ENCODE measurements around the gene PARD3B.
"Not testable (repeated sequence)": the region's sequence is repeated elsewhere in the genome, so short reads cannot be mapped to it uniquely, and the experiment has no call there.

PARD3B gene

DNA sequence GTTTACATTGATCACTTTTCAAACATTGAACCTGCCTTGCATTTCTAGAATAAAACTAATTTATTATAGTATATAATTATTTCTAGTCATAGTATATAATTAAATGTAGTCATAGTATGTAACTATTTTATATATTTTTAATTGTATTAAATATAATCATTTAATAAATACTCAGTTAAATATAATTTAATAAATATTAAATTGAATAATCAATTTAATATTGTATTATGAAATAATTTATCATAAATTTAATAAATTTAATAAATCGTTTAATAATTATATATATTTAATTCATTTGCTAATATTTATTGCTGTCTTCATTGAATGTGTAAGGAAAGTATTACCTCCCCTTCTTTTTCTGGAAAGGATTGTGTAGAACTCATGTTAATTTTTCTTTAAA, 911.4 kb downstream of the PARD3B start:
- DNase-seq, result no peak

DNA sequence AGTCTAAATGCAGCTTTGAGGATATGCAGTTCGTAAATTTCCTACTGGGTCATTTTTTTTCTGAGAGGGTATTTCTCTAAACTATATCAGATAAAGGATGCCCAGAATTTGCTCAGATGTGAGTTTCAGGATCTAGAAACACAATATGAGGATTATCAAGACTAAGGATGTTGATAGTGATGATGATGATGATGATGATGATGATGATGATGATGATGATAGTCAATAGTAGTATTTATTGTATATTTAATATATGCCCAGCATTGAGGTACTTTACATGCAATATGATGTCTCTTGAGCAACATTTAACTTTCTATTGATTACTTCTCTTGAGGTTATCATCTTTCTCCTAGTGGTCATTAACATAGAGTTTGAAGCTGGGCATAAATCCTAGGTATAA, 914.9 kb downstream of the PARD3B start:
- DNase-seq, result no peak

DNA sequence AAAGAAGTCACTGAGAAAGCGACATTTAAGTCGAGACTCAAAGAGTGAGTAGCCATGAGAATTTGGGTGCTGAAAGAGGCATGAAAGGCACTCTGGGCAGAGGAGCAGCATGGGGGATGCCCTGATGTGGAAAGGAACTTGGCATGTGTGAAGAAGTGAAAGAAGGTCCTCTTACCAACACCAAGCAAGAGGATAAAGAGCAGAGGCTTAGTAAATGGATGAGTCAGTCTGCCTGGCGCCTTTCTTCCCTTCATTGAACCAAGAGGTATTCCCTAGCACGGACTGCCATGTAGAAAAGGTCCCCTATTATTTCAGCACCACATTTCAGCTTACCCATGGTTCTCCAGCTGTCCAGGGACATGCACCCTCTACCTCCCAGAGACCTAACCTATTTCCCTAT, 915.9 kb downstream of the PARD3B start:
- DNase-seq, result peak in 1 of 2 experiments; percentile 15

DNA sequence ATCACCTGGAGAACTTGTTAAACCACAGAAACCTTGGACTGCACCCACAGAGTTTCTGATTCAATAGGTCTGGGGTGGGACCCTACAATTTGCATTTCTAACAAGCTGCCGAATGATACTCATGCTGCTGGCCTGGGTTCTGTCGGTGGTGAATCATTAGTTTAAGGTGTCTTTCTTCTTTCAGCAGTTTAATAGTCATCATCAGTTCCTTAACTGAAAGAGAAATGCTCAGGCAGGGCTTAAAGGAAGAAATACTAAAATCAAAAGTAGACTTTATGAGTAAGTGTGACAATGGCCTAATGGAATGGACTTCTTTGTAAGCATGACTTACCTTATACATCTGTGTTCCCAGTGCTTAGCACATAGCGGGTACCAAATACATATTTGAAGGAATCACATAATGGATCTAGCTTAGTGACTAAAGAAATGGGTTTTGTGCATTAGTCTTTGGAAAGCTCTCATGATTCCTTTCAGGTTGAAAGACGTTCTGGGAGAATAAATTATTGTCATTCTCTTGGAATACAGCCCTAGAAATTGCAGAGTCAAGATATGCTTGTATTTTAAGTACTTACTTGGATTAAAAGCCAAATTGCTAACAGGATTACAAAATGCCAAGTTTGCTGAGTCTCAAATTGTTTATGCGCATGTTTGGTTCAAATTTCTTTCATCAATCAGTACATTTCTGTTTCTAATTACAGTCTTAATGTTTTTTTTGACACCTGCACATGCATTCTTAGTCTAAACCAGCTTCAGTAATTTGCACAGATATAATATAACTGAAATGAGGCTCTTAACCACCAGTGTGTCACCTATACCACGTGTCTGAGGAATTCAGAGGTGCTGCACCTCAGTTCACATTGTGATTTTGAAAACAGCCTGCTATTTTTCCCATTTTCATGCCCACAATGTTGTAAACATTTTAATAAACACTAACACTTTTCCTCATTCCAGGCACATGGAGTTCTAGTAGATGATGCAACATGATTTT, 916.7 kb downstream of the PARD3B start:
- peak in 1 of 2 experiments; percentile 30 for DNase-seq

DNA sequence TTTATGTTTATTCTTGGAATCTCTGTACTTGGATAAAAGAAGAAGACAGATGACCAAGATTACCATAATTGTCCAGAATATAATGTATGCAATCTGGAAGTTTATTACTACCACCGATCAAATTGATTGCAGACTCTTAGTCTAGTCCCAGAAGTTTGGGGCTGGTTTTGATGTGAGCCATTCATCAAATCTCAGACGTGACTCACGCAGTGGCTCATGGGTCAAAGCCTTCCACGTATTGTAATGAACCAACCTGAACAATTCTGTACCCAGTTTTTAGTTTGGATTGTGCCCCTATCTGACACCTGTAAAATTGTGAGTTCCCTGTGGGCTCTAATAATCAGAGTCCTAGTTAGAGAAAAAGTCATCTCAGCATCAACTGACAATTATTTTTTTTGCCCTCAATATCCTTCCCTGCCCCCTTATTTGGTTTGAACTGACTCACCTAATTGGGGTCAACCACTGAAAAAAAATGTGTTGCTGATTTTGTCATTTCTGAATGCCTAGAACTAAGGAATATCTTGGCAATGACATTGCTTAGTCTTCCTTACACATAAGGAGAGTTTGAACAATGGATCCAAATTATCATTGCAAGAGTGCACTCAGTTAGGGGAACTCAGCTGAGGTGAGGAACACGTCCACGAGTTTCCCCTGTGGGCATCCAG, 917.5 kb downstream of the PARD3B start:
- DNase-seq, result peak in 1 of 2 experiments; percentile 18

DNA sequence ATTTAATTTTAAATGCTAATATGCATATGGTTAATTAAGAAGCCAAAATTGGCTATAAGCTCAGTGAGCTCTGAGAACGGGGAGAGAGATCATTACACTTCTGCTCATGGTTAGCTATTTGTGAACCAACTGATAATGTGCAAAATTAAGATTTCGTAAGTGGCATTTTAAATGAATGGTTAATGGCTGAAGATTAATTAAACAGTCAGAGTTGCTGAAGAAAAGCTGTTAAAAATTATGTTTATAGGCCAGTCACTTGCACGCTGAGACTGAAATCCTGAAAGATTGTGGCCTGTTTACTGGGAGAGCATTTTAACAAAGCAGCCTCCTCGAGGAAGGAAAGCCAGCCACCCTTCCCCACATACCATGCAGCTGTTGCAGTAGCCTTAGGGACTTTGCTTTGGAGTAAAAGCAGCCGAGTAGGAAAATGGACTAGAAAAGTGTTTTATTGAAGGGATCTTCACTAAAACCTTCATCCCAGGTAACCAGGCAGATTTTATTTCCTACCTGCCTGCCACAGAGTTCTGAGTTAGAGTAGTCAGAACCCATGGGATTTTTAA, 918.3 kb downstream of the PARD3B start:
- no peak for DNase-seq

DNA sequence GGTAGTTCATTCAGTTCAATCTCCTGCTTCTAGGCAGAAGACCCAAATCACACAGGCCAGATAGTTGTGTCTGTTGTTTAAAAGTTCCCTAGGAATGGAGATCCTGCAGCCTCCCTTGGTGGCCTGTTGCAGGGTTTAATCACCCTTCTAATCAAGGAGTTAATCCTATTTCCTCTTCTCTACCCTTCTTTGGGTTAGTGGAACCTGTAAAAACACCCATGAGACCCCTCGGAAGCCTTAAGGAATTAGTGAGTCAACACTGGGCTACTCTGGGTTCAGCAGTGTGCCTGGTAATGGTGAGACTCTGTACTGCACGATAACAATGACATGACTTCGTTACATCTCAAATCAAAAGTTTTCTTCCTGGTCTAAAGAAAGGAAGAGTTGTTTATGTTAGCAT, 919.4 kb downstream of the PARD3B start:
- DNase-seq, result no peak

DNA sequence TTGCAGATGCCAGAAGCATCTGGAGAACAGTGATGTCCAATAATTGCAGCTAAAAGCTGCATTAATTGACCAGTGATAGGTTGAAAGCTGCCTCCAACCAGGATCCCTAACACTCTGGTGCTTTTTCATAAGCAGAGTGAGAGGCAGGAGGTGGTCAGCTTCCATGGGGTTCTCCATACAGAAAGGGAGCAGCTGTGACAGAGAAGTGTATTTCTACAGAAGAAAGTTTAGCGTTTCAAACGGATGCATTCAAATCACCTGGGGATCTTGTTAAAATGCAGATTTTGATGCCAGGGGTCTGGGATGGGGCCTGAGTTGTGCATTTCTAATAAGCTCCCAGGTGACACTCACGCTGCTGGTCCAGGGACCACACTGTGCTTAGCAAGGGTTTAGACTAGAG, 920.5 kb downstream of the PARD3B start:
- DNase-seq, result no peak

DNA sequence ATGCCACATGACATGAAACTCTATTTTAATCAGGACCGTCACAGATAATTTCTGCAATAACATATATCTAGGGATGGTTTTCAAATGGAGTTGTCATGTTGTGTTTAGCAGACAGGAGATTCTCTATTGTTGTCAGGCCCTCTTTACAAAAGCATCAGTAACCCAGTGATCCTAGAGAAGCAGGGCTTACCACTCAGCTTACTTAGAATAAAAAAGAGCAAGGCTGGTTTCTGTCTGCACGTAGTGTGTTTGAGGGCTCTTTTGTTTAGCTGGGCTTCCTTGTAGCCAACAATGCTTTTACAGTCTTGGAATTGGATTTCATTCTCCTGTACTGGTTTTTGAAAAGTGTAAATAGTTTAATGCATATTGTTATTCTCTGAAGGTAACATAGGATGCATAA, 926.5 kb downstream of the PARD3B start:
- no peak for DNase-seq

DNA sequence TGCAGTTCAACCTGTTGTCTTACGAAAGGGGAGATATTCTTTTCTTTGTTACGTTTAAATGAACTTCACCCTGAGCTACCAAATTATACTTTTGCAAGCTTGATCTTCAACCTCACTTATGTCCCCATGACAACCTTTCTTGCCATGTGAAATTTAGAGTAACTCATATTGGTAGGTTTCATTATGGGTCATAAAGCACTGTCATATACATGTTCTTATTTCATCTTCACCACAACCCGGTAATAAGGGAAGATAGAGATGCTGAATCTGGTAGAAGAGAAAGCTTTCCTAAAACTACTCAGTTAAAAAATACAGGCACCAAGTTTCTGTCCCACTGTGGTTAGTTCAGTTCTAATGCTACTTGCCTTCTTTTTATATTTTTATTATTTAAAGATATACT, 928.5 kb downstream of the PARD3B start:
- DNase-seq, result no peak

DNA sequence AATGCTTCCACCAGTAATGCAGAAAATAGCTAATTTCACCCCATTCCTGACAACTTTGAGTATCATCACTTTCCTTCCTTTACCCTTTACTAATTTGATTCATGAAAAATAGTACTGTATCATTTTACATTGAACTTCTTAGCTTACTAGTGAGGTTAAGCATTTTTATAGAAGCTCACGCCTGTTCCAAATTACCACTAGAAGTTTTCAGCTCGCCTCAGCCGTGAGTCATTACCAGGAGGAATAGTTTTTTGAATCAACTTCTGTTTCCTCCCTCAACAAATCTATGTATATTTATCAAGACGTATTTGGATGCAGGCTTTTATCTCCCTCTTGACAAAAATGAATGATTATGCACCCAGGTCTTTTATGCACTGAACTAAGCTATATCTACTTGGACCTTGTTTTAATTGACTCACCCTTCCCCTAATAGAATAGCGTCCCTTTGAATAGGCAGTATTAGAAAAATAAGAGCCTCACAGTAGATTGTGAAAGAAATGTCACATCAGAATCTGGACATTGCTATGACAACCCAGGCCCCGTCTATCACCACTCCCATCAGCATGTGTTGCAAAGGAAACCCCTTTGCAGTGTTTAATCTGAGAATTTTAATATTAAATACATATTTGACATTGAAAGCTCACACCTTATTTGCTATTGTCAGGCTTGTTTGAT, 929.6 kb downstream of the PARD3B start:
- peak; percentile 20 to 21 for DNase-seq

DNA sequence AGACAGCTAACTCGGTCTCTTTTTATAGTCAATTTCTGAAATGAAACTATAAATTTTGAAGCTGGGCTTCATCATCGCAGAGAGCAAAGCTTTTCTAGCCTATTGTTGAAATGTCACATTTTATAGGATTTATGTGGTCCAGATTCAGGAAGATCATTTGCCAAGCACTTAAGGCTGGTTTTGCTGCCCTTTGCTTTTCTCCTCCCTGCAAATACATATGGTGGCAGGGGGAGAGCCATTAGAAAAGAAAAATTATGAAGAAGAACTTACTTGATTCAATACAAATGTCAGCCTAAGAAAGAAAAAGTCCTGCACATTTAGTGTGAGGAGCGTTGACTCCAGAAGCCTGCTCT, 930.1 kb downstream of the PARD3B start:
- DNase-seq, result no peak

DNA sequence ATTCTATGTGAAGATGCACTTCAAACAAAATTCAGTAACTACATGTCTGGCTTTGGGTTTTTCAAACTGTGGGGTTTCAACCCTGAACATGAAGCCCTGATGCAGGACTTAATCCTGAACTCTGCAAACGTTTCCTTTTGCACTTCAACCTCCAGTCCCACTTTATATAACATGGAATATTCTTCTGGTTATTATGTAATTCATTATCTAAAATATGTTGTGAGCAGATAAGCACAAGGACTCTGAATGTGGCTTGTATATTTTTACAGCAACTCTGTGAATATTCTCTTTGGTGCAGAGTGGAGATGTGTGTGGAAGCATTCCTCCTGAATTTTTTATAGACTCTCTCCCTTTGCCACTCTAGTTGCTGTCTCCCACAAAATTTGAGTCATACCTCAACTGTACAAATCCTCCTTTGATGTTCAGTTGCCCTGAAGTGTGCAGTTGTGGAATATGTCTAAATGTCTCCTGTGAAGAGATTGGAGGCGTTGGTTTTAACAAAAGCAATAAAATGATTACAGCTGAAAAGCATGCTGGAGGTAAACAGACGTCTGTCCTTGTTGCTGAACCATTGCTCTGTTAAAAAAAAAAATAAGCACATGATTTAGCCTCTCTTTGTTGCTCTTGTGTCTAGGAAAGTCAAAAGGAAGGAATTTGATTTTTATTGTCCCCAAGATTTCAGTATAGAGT, 931.9 kb downstream of the PARD3B start:
- DNase-seq, result no peak

DNA sequence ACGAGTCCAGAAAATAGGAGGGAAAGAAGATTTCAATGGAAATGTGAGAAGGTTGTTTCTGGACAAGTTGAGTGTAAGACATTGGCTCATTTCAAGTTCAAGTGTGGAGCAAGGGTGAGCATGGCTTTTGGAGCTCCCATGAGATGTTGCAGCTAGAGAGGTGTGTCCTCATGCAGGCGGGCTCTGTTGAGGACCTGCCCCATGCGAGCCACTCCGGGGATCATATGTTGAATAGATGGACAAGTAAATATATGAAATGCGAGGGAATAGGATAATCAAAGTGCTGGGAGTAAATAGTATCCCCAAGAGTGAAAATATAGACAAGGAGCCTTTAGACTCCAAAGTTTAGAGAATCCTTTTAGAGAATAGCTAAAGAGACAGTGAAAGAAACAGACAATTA, 936.6 kb downstream of the PARD3B start:
- DNase-seq, result no peak

DNA sequence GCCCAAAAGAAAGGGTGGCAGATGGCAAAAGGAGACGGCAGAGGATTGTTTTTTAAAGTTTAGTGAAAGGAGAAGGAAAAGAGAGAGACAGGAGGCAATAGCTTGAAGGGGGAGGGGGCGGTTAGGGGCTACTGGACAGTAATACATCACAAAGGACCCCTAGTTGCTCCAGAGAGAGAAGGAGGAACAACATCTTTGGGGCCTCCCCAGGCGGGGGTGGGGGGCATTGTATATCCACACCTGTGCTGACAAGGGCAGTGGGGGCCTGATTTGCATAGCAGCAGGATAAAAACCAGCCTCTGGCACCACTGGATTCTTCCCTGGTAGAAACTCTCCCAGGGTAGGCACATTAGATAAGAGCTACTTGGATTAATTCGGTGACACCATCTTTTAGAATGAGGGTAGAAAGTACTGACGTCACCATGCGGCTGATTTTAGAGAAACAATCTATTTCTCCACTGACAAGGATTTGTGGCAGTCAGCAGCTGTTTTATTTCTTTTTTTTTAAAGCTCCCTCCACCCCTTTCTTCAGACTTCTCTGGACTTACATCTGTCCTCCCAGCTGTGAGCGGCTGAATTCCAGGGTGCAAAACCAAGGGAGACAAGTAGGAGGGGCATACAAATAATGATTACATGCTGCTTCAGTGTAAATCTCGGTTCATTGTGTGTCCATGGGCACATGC, 937.3 kb downstream of the PARD3B start:
- DNase-seq, result no peak

DNA sequence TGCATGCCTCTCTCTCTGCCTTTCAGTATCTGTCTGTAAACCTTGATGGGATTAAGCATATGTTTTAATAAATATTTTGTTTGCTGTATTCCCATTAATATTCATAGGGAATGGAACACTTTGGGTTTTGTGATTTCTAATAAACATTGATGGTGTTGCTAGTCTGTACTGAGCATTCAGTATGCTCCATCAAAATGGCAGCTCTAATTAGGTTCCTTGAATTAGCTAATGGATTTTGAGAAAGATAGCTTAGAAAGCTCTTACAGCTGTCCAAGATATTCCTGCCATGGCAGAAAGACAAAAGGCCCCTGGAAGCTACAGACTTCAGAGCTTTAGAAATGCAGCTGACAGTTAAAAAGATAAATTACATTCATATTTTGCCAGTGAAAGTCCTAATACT, 937.8 kb downstream of the PARD3B start:
- DNase-seq, result no peak

DNA sequence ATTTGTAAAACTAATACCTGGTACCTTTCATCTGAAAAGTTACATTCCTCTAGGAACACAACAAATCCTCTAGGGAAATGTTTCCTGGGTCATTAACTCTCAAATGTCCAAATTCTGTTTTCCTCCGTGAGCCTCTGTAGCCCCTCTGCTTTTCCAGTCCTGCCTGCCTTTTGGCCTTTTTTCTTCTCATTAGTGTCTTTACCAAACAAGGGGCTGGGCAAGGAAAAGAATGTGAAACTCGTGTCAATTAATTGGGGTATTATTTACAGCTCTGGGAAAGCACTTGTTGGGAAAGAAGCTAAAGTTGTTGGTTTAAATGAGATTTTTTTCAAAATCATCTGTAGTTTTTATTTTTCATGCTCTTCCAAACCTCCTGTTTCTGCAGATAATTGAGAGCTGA, 938.9 kb downstream of the PARD3B start:
- no peak for DNase-seq

DNA sequence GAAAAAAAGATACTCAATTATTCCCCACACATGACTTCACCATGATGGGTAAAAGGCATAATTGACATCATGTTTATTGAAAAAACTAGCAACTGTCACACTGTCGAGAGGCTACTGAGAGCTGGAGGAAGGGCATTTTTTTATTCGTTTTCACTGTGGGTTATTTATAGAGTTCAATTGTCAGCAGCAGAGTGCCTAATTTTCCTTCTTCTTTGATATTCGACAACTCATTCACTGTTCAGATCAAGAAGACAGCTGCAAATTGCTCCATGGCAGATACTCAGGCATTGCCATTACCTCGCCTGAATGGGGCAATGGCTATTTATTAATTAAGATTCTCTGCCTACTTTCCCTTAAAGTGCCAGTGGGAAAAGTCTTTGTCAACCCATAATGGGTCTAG, 939.5 kb downstream of the PARD3B start:
- no peak for DNase-seq

DNA sequence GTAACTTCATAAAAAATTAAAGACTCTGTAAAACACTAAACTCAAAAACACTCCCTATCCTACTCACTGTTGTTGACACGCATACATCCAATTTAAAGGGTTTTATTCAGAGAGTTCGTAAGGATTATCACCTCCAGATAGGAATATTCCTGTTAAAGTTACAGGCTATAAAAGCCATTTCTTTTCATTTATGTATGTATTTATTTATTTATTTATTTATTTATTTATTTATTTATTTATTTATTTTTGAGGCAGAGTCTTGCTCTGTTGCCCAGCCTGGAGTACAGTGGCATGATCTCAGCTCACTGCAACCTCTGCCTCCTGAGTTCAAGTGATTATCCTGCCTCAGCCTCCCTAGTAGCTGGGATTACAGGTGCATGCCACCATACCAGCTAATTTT, 948.3 kb downstream of the PARD3B start:
- DNase-seq, result not testable (repeated sequence)

DNA sequence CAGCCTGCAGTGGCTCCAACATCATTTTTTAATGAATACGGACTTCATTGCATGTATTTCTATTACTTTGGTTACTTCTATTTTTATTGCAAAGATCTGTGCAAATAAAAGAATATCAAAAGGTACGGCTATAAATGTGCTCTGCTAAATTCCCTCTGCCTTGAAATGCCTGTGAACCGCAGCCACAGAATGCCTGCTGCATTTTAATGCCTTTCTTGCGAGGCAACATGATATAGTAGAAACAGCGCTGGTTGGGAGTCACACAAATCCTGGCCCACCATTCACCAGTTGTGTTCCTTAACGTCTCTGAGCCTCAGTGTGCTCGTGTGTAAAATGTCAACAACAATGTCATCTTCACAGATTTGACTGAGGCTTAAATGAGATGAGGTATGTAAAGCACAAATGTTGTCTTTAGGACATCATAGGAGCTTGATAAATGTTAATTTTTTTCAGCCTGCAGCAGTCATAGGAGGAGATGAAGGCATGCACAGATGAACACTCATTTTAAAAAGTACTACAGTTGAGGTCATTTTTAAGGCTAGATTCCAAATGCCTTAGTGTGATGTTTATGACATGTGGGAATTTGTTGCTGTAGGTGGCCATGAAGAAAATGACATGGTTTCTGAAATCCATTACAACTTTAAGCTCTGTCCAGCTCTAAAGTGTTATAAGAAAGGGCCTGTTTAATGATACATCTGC, 949.4 kb downstream of the PARD3B start:
- no peak for DNase-seq

DNA sequence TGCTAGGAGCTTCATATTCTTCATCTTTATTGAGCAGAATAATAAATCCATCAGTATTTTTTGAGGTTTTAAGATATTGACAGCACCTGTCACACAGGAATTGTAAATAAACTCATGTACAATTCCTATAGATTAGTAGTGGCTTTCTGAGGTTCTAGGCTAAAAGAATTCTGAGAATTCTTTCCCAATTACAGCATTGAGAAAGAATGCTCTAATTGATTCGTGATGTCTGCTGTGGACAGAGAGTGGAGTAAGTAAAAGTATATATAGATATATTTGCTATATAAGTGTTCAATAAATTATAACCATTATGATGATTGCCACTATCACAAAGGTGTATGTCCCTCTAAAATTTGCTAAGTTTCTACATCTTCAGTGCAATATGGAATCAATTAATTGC, 950.5 kb downstream of the PARD3B start:
- no peak for DNase-seq

DNA sequence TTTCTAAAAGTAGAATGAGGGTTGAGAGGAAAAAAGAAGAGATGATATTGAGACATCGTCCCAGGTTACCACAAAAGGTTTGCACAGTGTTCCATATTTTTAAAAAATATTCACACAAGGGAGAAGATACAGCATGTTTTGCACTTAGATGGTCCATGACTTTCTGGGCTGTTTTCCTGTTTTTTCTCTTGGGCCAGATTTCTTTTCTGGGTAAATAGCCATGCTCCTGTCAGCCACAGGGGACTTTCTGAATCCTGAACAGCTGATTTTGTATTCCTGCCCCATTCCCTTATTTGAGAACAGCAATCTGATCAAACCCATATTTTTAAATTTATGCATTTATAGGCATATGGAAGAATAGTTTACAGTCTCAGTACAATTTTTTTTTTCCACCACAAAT, 951.1 kb downstream of the PARD3B start:
- DNase-seq, result no peak
